K562 (cell line): ENCODE results near the gene ERN1. TPM values are rescaled to one million over a fixed set of nuclear protein-coding genes. Genes with fewer than 3 reads are reported as not detected.

Source experiments
- CREB3 ChIP-seq: fragments of 450-650 bp; conservative IDR thresholded peaks from 2 replicates; pipeline ENCODE4 v1.6.1; 2016; ENCODE audit warnings: missing genetic modification characterization, low read depth, mild to moderate bottlenecking, missing compliant biosample characterization, moderate library complexity
- HDAC3 ChIP-seq: fragments of 450-650 bp; IDR thresholded peaks from 2 replicates; pipeline ENCODE4 v1.6.1; 2018; ENCODE audit warnings: borderline replicate concordance, mild to moderate bottlenecking, moderate library complexity; ENCODE audit not compliant: partially characterized antibody
- HMG20A ChIP-seq: fragments of 450-650 bp; formaldehyde crosslinking; conservative IDR thresholded peaks from 2 replicates; pipeline ENCODE4 v1.4.0; 2020; ENCODE audit warnings: mild to moderate bottlenecking, mixed read lengths
- HNRNPL ChIP-seq: fragments of 200-400 bp; formaldehyde crosslinking; IDR thresholded peaks from 2 replicates; pipeline ENCODE4 v1.6.1; 2017; ENCODE audit warnings: low read depth, mild to moderate bottlenecking, low read length
- KLF13 ChIP-seq: fragments of 450-650 bp; IDR thresholded peaks from 2 replicates; pipeline ENCODE4 v1.6.1; 2016; ENCODE audit warnings: missing genetic modification characterization, low read depth, mild to moderate bottlenecking, missing compliant biosample characterization, moderate library complexity, borderline replicate concordance
- PHB ChIP-seq: fragments of 250-450 bp; sonication (Bioruptor Pico); IDR thresholded peaks from 2 replicates; pipeline ENCODE4 v1.5.0; 2021
- PHB2 ChIP-seq: fragments of 450-650 bp; IDR thresholded peaks from 2 replicates; pipeline ENCODE4 v1.6.1; 2017; ENCODE audit warnings: low read depth
- PYGO2 ChIP-seq: fragments of 450-650 bp; IDR thresholded peaks from 2 replicates; pipeline ENCODE4 v1.6.1; 2016; ENCODE audit warnings: mild to moderate bottlenecking, missing genetic modification characterization, moderate library complexity, missing compliant biosample characterization
- RNF219 ChIP-seq: fragments of 250-450 bp; sonication (Bioruptor Pico); IDR thresholded peaks from 2 replicates; pipeline ENCODE4 v1.5.0; 2022; ENCODE audit warnings: mild to moderate bottlenecking
- SREBF1 ChIP-seq: fragments of 150-350 bp; IDR thresholded peaks from 2 replicates; pipeline ENCODE4 v1.6.1; 2014; ENCODE audit warnings: antibody characterized with exemption, low read depth, low read length, borderline replicate concordance
- TOE1 ChIP-seq, 2 experiments: fragments of 450-650 bp in 1 of 2; sonication (generic) in 1 of 2; formaldehyde crosslinking in 1 of 2; IDR thresholded peaks; 2 replicates each; pipeline versions ENCODE4 v1.7.1 to v1.8.0; 2016 to 2022; ENCODE audit warnings: borderline replicate concordance in 2 of 2, mild to moderate bottlenecking in 2 of 2, antibody characterized with exemption in 1 of 2, inconsistent platforms in 1 of 2, low read depth in 1 of 2, missing genetic modification reagents in 1 of 2, moderate library complexity in 1 of 2
- ZMIZ1 ChIP-seq, 2 experiments: fragments of 150-350 bp in 1 of 2; IDR thresholded peaks; 2 replicates each; pipeline ENCODE4 v1.6.1; 2012 to 2016; ENCODE audit warnings: low read depth in 2 of 2, low read length in 2 of 2, mild to moderate bottlenecking in 1 of 2, moderate library complexity in 1 of 2
- ZNF444 ChIP-seq: fragments of 250-450 bp; sonication (Bioruptor Pico); IDR thresholded peaks from 2 replicates; pipeline ENCODE4 v1.4.0; 2020; ENCODE audit warnings: mild to moderate bottlenecking, moderate library complexity
- ZNF583 ChIP-seq: fragments of 250-450 bp; sonication (Bioruptor Pico); IDR thresholded peaks from 2 replicates; pipeline ENCODE4 v1.4.0; 2020
- ZNF639 ChIP-seq, 2 experiments: fragments of 200-800 bp in 1 of 2; sonication (Bioruptor generic) in 1 of 2; sonication (generic) in 1 of 2; formaldehyde crosslinking in 1 of 2; IDR thresholded peaks in 1 of 2; conservative IDR thresholded peaks in 1 of 2; 2 replicates each; pipeline versions ENCODE4 v1.5.0 to v1.6.1; 2016 to 2020; ENCODE audit warnings: missing compliant biosample characterization in 1 of 2, missing genetic modification characterization in 1 of 2, missing genetic modification reagents in 1 of 2
- polyA plus RNA-seq, 8 experiments: library from polyadenylated mRNA; depleted of rRNA in 4 of 8; stranded (reverse) in 5 of 8; unstranded in 3 of 8; fragments of >200 nt; fragmentation: Nextera tagmentation in 2 of 8; fragmentation: Illumina TruSeq in 1 of 8; extraction: Ambion mirVana in 2 of 8; extraction: Trizol in 1 of 8; gene quantifications; 2 replicates each; pipeline versions ENCODE4 v1.2.1 to v1.2.3, GENCODE V29; 2011 to 2014; ENCODE audit warnings: inconsistent platforms in 1 of 8, missing spikeins in 1 of 8
- total RNA-seq, 7 experiments: library from RNA; depleted of rRNA in 6 of 7; stranded (reverse); fragments of >200 nt in 6 of 7; fragmentation: Illumina TruSeq in 2 of 7; extraction: Trizol in 2 of 7; gene quantifications; 2 replicates each; pipeline versions ENCODE4 v1.2.1 to v1.2.3, GENCODE V29; 2011 to 2021; ENCODE audit warnings: low replicate concordance in 1 of 7

ERN1 gene
- total and polyA plus RNA-seq, 9 of the 15 experiments (the other 6 are each of a cell fraction or from before 2014, with no cell fraction given) = 2.1 to 22.5 (median 7.3) TPM

GRCh38 chr17:64081802-64082799, 47.8 kb downstream of the ERN1 start (continued):
- TF ChIP-seq TOE1 (IDR thresholded peaks at IDR 0.05; ENCODE audit: borderline replicate concordance) = 0 out of 2 replicates have a peak, but pooled peaks have one; percentile 26
- no peak for TF ChIP-seq TOE1 (CRISPR knock-in tag; IDR thresholded peaks at IDR 0.05; ENCODE audit: borderline replicate concordance, low read depth)
- no peak for TF ChIP-seq HNRNPL
- TF ChIP-seq SREBF1 = no peak
- no peak for TF ChIP-seq ZNF444 (CRISPR knock-in tag)
- TF ChIP-seq ZNF639 (CRISPR knock-in tag; conservative IDR thresholded peaks at IDR 0.05 in 1 of 2, IDR thresholded peaks at IDR 0.05 in 1 of 2) = 0 out of 4 replicates have a peak, but pooled peaks of 1 of the 2 experiments have one; percentile 19
- TF ChIP-seq CREB3 (tag) = no peak
- TF ChIP-seq HDAC3 = peak; percentile 48
- no peak for TF ChIP-seq PHB
- peak; percentile 65; the same call in 1 of the 2 replicates for TF ChIP-seq PYGO2 (tag)
- no peak for TF ChIP-seq PHB2
- TF ChIP-seq ZNF583 (CRISPR knock-in tag) = no peak
- peak in 1 of 2 experiments; percentile 70; a peak in 1 of 4 replicates for TF ChIP-seq ZMIZ1 (IDR thresholded peaks at IDR 0.05; ENCODE audit: low read depth in 2 of 2, low read length in 2 of 2)
- peak; percentile 21; the same call in 1 of the 2 replicates for TF ChIP-seq KLF13 (tag)
- TF ChIP-seq RNF219 (CRISPR knock-in tag) = no peak
- TF ChIP-seq HMG20A = no peak
